A673 (cell line): ENCODE data around the gene NCOR1. TPM values are rescaled to one million over a fixed set of nuclear protein-coding genes. Genes with fewer than 3 reads are reported as not detected.

Experiments
- BruUV-seq: library from RNA; stranded (reverse); fragments of 400-500 nt; replicated peaks from 2 replicates; lab custom pipeline; 2021; lab: Mats Ljungman, UMichigan
- CTCF ChIA-PET: fragments of 300-600 bp; sonication (Branson Sonifier 250); formaldehyde crosslinking; loops from one replicate; lab custom pipeline; 2022; ENCODE audit warnings: antibody characterized with exemption; lab: Charles Lee
- POLR2A ChIA-PET: fragments of 300-600 bp; sonication (Branson Sonifier 250); formaldehyde crosslinking; loops from one replicate; lab custom pipeline; 2022; ENCODE audit warnings: antibody characterized with exemption; ENCODE audit not compliant: low non-redundant PET; lab: Charles Lee
- DNase-seq: peaks from one replicate; pipeline ENCODE4 v3.0.0-alpha.2; 2015; ENCODE audit warnings: low spot score
- H3K27ac ChIP-seq: fragments of 200-600 bp; sonication (generic); 2 replicates; pipeline ENCODE4 v1.5.1; 2016; ENCODE audit warnings: mixed run types, low read depth, mild to moderate bottlenecking, mixed read lengths, antibody characterized with exemption, low read length; ENCODE audit not compliant: poor library complexity, severe bottlenecking
- H3K27me3 ChIP-seq: fragments of 200-600 bp; sonication (generic); replicated peaks from 2 replicates; pipeline ENCODE4 v1.6.1; 2017; ENCODE audit warnings: mixed run types, low read depth, mild to moderate bottlenecking, mixed read lengths, antibody characterized with exemption, low read length; ENCODE audit not compliant: insufficient read depth, poor library complexity
- H3K36me3 ChIP-seq: fragments of 200-600 bp; sonication (generic); 2 replicates; pipeline ENCODE4 v1.6.1; 2016; ENCODE audit warnings: mixed run types, mild to moderate bottlenecking, mixed read lengths, antibody characterized with exemption, low read length; ENCODE audit not compliant: insufficient read depth, poor library complexity, severe bottlenecking
- H3K4me1 ChIP-seq: fragments of 200-600 bp; sonication (generic); 2 replicates; pipeline ENCODE4 v1.6.1; 2017; ENCODE audit warnings: mixed run types, mild to moderate bottlenecking, mixed read lengths, antibody characterized with exemption, low read length; ENCODE audit not compliant: insufficient read depth, poor library complexity, severe bottlenecking
- H3K4me3 ChIP-seq: fragments of 200-600 bp; sonication (generic); 2 replicates; pipeline ENCODE4 v1.5.1; 2016; ENCODE audit warnings: low read depth, mixed run types, mild to moderate bottlenecking, mixed read lengths, low read length; ENCODE audit not compliant: poor library complexity, severe bottlenecking
- H3K9me3 ChIP-seq: fragments of 200-600 bp; sonication (generic); 2 replicates; pipeline ENCODE4 v1.6.1; 2016; ENCODE audit warnings: mixed run types, low read depth, mild to moderate bottlenecking, mixed read lengths, antibody characterized with exemption, low read length; ENCODE audit not compliant: poor library complexity, severe bottlenecking
- EZH2 ChIP-seq: fragments of 200-600 bp; sonication (generic); IDR thresholded peaks from 2 replicates; pipeline ENCODE4 v1.6.1; 2017; ENCODE audit warnings: borderline replicate concordance, low read depth, mild to moderate bottlenecking, mixed read lengths, antibody characterized with exemption, low read length; ENCODE audit not compliant: poor library complexity, severe bottlenecking
- intact Hi-C: fragments of 100-400 bp; cut with micrococcal nuclease; formaldehyde crosslinking; loops from one replicate; pipeline ENCODE4 v1.10.0; 2022; ENCODE audit not compliant: unreplicated experiment
- total RNA-seq: library from RNA; stranded (reverse); gene quantifications from 2 replicates; pipeline ENCODE4 v1.2.3, GENCODE V29; 2021
- TF ChIP-seq, protein P1 (sequence below): fragments of 300-800, 200-600 bp; sonication (generic); conservative IDR thresholded peaks from 2 replicates; pipeline ENCODE4 v1.5.1; 2017; ENCODE audit warnings: low read depth, mild to moderate bottlenecking, antibody characterized with exemption, low read length, moderate library complexity, mixed read lengths

The NCOR1 gene
- total RNA-seq, 1 experiment from 2014 or later = 150 TPM

DNA sequence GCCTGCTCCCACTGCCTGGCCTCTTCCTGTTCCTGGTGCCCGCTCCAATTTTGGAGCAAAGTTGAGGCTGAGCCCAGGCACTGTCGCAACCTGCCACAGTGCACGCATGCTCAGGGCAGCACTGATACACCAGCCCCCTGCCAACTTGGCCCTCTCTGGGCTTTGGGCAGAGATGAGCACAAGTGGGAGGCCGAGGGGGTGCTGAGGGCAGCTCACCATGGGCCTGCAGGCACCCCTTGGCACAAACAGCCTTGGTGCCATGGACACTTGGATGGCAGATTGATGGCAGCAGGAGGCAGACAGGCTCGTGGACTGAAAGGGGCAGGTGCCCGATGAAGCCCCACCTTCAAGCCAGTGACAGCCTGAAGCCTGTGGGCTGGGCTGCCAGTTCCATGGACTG lies 44.6 kb upstream of the NCOR1 start:
- Histone ChIP-seq H3K4me3 (no peak overlapping the region), H3K27ac (no peak overlapping the region), H3K9me3 (no peaks in the 10 kb centered on the region), H3K36me3 (no peaks in the 10 kb centered on the region), H3K4me1 (no peaks in the 10 kb centered on the region), H3K27me3 (no peaks in the 10 kb centered on the region)
- ChIA-PET POLR2A (no interaction called here), CTCF (no interaction called here)
- no peak for TF ChIP-seq EZH2
- TF ChIP-seq, protein P1, sequence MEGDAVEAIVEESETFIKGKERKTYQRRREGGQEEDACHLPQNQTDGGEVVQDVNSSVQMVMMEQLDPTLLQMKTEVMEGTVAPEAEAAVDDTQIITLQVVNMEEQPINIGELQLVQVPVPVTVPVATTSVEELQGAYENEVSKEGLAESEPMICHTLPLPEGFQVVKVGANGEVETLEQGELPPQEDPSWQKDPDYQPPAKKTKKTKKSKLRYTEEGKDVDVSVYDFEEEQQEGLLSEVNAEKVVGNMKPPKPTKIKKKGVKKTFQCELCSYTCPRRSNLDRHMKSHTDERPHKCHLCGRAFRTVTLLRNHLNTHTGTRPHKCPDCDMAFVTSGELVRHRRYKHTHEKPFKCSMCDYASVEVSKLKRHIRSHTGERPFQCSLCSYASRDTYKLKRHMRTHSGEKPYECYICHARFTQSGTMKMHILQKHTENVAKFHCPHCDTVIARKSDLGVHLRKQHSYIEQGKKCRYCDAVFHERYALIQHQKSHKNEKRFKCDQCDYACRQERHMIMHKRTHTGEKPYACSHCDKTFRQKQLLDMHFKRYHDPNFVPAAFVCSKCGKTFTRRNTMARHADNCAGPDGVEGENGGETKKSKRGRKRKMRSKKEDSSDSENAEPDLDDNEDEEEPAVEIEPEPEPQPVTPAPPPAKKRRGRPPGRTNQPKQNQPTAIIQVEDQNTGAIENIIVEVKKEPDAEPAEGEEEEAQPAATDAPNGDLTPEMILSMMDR = no peak
- intact Hi-C loops = no loop called here
- DNase-seq = no peak
- no TSS peak for BruUV-seq

DNA sequence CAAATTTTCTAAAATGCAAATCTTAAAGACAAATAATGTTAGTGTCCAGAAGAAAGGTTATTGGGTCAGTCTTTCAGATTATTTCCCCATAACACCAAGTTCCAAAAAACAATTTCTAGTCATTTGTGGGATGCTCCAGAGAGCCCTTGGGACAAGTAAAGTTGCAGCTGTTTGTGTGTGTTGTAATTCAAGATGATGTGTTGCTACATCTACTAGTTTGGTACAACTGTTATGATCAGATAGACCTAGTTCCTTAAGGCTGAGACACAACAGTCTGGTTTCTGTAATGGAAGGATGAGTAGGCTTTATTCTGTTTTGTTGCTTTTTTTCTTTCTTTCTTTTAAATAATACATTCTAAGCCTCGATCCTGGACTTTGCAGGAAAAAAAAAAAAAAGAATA lies 43.6 kb upstream of the NCOR1 start:
- no peaks in the 10 kb centered on the region for H3K27me3 ChIP-seq
- no peak for DNase-seq
- no peak overlapping the region for H3K27ac ChIP-seq
- H3K36me3 ChIP-seq = no peaks in the 10 kb centered on the region
- no peaks in the 10 kb centered on the region for H3K4me1 ChIP-seq
- no peak for TF ChIP-seq EZH2
- TF ChIP-seq, protein P1 = no peak
- H3K9me3 ChIP-seq = no peaks in the 10 kb centered on the region
- BruUV-seq = no TSS peak
- ChIA-PET POLR2A (no interaction called here), CTCF (no interaction called here)
- no peak overlapping the region for H3K4me3 ChIP-seq
- intact Hi-C loops = no loop called here

DNA sequence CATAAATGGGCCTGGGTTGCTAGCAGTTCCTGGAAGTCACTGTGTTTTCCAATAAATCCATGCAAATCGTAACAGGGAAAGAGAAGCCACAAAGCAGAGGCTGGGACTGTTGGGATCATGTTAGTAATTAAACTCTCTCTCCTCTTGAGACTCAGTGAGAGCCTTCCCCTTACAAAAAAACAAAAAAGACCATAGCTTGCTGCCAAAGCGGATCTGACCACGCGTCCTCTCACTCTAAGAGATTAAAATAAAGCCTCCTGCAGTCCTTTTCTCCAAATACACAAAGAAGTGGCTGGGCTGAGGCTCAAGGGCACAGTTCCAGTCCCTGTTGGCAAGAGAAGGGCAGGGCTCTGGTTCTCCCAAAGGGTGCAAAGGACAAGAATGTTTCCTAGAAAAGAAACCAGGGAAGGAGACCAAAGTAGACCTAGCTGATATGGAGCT lies 40.2 kb upstream of the NCOR1 start:
- H3K4me3 ChIP-seq = no peak overlapping the region
- no peak overlapping the region for H3K27ac ChIP-seq
- H3K36me3 ChIP-seq = no peaks in the 10 kb centered on the region
- no peak for DNase-seq
- no peak for TF ChIP-seq EZH2
- TF ChIP-seq, protein P1 = no peak
- H3K4me1 ChIP-seq = peaks cover 5% of the 10 kb centered on the region
- no peaks in the 10 kb centered on the region for H3K27me3 ChIP-seq
- POLR2A ChIA-PET = no interaction called here
- BruUV-seq = no TSS peak
- CTCF ChIA-PET = no interaction called here
- no peaks in the 10 kb centered on the region for H3K9me3 ChIP-seq
- intact Hi-C loops = no loop called here
